ENCODE data around the gene SPAG9. TPM values are rescaled to one million over a fixed set of nuclear protein-coding genes. Genes with fewer than 3 reads are reported as not detected.

The SPAG9 gene
- total and polyA plus RNA-seq, 2 experiments from 2014 or later: 12.1 to 66.2 TPM

DNA sequence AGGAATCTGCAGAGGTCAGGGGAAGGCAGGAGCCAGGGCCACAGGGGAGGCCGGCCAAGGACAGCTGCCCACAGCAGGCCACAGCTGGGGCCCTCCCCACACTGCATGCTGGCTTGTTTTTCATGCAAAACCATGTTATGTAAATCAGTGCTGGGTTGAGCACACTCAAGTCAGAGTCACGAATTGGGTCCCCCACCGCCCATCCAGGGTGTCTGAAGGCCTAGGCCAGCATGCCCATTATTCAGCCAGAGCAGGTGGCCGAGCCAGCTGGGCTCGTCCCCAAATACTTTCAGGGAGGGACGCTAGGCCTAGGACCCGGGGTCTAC is 203.3 kb downstream of the SPAG9 start:
- Histone ChIP-seq H3K27ac (no peak overlapping the region), H3K9me3 (ENCODE audit: low read depth) (no peaks in the 10 kb centered on the region), H3K36me3 (no peaks in the 10 kb centered on the region), H3K4me3 (no peak overlapping the region), H3K27me3 (no peaks in the 10 kb centered on the region), H3K4me1 (ENCODE audit: low read depth) (peaks cover 24% of the 10 kb centered on the region)
- TF ChIP-seq, protein P1, sequence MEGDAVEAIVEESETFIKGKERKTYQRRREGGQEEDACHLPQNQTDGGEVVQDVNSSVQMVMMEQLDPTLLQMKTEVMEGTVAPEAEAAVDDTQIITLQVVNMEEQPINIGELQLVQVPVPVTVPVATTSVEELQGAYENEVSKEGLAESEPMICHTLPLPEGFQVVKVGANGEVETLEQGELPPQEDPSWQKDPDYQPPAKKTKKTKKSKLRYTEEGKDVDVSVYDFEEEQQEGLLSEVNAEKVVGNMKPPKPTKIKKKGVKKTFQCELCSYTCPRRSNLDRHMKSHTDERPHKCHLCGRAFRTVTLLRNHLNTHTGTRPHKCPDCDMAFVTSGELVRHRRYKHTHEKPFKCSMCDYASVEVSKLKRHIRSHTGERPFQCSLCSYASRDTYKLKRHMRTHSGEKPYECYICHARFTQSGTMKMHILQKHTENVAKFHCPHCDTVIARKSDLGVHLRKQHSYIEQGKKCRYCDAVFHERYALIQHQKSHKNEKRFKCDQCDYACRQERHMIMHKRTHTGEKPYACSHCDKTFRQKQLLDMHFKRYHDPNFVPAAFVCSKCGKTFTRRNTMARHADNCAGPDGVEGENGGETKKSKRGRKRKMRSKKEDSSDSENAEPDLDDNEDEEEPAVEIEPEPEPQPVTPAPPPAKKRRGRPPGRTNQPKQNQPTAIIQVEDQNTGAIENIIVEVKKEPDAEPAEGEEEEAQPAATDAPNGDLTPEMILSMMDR (IDR thresholded peaks at IDR 0.05; ENCODE audit: low read depth, low read length): no peak
- no peak for DNase-seq (ENCODE audit: low read depth in 1 of 2, low spot score in 1 of 2)

DNA sequence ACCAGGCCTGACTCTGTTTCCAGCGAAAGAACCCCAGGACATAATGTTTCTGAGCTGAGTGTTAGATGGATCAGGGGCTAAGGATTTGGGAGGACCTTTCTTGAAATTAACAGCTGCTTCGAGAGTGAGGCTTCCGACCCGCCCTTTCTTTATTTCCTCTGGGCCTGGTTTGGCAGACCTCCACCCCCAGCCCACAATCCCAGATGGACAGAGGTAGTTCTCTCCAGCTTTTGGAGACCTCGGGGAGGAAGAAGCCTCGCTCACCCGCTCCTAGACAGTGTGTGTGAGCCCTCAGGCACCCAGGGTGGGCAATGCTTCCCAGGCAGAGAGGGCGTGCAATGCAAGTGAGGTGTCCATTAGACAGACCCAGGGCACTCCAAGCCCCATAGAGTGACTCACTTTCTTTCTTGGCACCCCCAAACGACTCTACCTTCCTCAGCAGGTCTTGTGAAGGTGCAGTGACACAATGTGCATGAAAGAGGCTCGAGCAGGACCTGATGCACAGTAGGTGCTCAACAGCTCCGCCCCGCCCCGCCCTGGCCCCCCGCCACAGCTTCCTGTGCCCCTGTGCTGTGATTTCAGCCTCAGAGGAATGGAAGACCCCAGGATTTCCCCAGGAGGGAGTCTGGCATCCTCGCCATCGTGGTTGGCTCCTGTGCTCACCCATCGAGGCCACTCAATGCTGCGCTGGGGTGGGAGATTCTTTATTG is 203.8 kb downstream of the SPAG9 start:
- Histone ChIP-seq H3K9me3 (ENCODE audit: low read depth) (no peaks in the 10 kb centered on the region), H3K36me3 (no peaks in the 10 kb centered on the region), H3K27ac (no peak overlapping the region), H3K4me3 (no peak overlapping the region), H3K27me3 (no peaks in the 10 kb centered on the region), H3K4me1 (ENCODE audit: low read depth) (peaks cover 24% of the 10 kb centered on the region)
- TF ChIP-seq, protein P1 (IDR thresholded peaks at IDR 0.05; ENCODE audit: low read depth, low read length): no peak
- peak in 1 of 2 donors; percentile 41 for DNase-seq (ENCODE audit: low read depth in 1 of 2, low spot score in 1 of 2)

DNA sequence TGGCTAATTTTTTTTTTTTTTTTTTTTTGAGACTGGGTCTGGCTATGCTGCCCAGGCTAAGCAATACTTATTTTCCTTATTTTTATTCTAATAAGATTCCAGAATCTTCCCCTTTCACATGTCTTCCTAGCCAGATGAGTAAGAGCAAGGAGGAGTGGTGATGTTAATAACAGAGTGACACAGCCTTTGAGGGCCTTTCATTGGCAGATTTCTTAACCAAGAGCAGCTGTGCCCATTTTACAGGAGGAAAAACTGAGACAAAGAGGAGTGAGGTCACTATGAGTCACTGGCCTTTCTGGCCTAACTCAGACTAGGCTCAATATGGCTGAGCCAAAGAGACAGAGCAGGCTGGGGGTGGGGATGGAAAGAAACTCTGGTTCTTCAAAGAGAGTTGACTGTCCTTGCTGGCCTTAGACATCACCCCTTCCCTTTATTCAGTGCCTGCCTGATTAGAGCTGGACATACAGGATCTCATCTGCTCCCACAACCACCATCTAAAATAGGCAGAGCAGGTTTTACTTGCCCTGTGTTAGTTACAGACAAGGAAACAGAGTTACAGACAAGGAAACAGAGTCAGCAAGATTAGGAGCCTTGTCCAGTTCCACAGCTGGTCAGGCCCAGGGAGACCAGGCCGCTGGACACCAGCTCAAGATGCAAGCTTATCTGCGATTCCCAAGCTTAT is 204.5 kb downstream of the SPAG9 start:
- Histone ChIP-seq H3K27ac (no peak overlapping the region), H3K36me3 (no peaks in the 10 kb centered on the region), H3K4me3 (no peak overlapping the region), H3K4me1 (ENCODE audit: low read depth) (peaks cover 24% of the 10 kb centered on the region), H3K9me3 (ENCODE audit: low read depth) (no peaks in the 10 kb centered on the region), H3K27me3 (no peaks in the 10 kb centered on the region)
- TF ChIP-seq, protein P1 (IDR thresholded peaks at IDR 0.05; ENCODE audit: low read depth, low read length): no peak
- DNase-seq (ENCODE audit: low read depth in 1 of 2, low spot score in 1 of 2): no peak

DNA sequence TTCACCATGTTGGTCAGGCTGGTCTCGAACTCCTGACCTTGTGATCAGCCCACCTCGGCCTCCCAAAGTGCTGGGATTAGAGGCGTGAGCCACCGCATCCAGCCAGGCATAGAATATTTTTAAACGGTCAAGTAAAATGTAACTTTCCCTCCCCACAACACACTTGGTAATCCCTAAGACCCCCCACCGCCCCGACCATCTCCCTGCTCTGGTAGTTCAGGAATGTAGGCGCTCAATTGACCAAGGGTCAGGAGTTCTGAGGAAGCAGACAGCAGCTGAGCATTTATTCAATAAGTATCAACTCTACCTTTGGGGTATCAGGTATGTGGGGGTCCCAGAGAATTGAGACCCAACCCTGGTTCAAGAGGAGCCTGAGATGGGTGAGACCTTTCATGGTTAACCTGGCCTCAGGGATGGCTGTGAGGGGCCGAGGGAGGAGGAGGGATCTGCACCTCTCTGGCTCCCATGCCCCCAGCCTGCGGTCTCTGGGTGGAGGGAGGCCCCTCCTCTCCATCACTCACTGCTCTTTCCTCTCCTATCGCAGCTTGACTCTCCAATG is 206.1 kb downstream of the SPAG9 start:
- no peaks in the 10 kb centered on the region for H3K36me3 ChIP-seq
- DNase-seq (ENCODE audit: low read depth in 1 of 2, low spot score in 1 of 2): no peak
- H3K4me3 ChIP-seq: no peak overlapping the region
- TF ChIP-seq, protein P1 (IDR thresholded peaks at IDR 0.05; ENCODE audit: low read depth, low read length): no peak
- no peaks in the 10 kb centered on the region for H3K9me3 ChIP-seq (ENCODE audit: low read depth)
- peaks cover 19% of the 10 kb centered on the region for H3K4me1 ChIP-seq (ENCODE audit: low read depth)
- H3K27ac ChIP-seq: no peak overlapping the region
- no peaks in the 10 kb centered on the region for H3K27me3 ChIP-seq

DNA sequence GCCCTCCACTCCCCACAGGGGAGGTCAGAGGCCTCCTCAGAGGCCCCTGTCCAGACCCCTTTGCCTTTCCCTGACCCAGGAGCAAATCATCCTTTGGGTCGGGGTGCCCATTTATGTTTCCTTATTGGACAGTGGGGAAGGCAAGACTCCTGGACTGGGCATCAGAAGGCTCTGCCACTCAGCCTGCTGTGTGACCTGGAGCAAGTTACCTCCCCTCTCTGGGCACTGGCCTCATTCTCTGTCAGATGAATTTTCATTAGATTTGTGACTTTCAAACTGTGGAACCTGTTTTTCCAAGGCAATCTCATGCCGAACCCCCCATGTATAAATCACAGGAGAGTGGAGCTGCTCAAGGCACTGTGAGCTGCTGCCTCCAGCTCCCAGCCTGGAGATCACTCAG is 207.5 kb downstream of the SPAG9 start:
- no peaks in the 10 kb centered on the region for H3K27me3 ChIP-seq
- TF ChIP-seq, protein P1 (IDR thresholded peaks at IDR 0.05; ENCODE audit: low read depth, low read length): no peak

More for the DNA sequence above, 207.5 kb downstream of the SPAG9 start:
- Histone ChIP-seq H3K9me3 (ENCODE audit: low read depth) (no peaks in the 10 kb centered on the region), H3K36me3 (no peaks in the 10 kb centered on the region), H3K27ac (no peak overlapping the region), H3K4me1 (ENCODE audit: low read depth) (peaks cover 14% of the 10 kb centered on the region), H3K4me3 (no peak overlapping the region)
- no peak for DNase-seq (ENCODE audit: low read depth in 1 of 2, low spot score in 1 of 2)

Other genes with a start within 250 kb of the SPAG9 start
- gene NME1, start 32.7 kb upstream of the SPAG9 start, total RNA-seq: 58.9 and 104 TPM in 2 replicates
- gene NME1, start 32.7 kb upstream of the SPAG9 start, polyA plus RNA-seq: 115 and 194 TPM in 2 replicates
- gene NME2, start 45.5 kb upstream of the SPAG9 start, total RNA-seq: 393 and 614 TPM in 2 replicates
- 363 and 585 TPM in 2 replicates for gene NME2, start 45.5 kb upstream of the SPAG9 start, polyA plus RNA-seq
- 16.8 and 25.7 TPM in 2 replicates for gene MBTD1, start 139.2 kb upstream of the SPAG9 start, total RNA-seq
- 5.9 and 6.4 TPM in 2 replicates for gene MBTD1, start 139.2 kb upstream of the SPAG9 start, polyA plus RNA-seq
- 18.1 and 19.2 TPM in 2 replicates for gene UTP18, start 139.7 kb upstream of the SPAG9 start, total RNA-seq
- 22.2 and 24.9 TPM in 2 replicates for gene UTP18, start 139.7 kb upstream of the SPAG9 start, polyA plus RNA-seq